Measurements from ENCODE around the gene GRIN1.
A peak's percentile ranks its signal among the peaks of the same experiment; 100 is the strongest.

GRIN1 gene

GRCh38 chr9:137127301-137128157, 11.4 kb upstream of the GRIN1 start:
- Histone ChIP-seq H3K27ac (replicated peaks; ENCODE audit: low read length) (no peak overlapping the region), H2BK15ac (ENCODE audit: low read length) (no peak overlapping the region), H2BK12ac (ENCODE audit: low read length) (no peak overlapping the region), H4K8ac (ENCODE audit: low read depth, low read length) (no peak overlapping the region), H3K27me3 (ENCODE audit: control insufficient read depth in 3 of 3, insufficient read depth in 3 of 3, low read depth in 1 of 3, low read length in 3 of 3) (peaks cover 0 to 6% (median 2%) of the 10 kb centered on the region in 3 experiments), H2AK5ac (ENCODE audit: low read depth, low read length) (no peak overlapping the region), H3K4ac (ENCODE audit: low read length) (no peak overlapping the region), H2AFZ (ENCODE audit: low read length) (no peak overlapping the region), H3K4me3 (ENCODE audit: low read length in 2 of 2) (peak overlapping the region in 1 of 2 donors; percentile 93), H3K14ac (ENCODE audit: low read length) (no peak overlapping the region), H3K9ac (ENCODE audit: low read depth, low read length, poor library complexity) (no peak overlapping the region), H3K18ac (ENCODE audit: low read length) (no peak overlapping the region), H2BK120ac (ENCODE audit: low read depth, low read length) (no peak overlapping the region), H4K91ac (ENCODE audit: low read depth, low read length, poor library complexity) (no peak overlapping the region), H2BK5ac (ENCODE audit: low read length) (no peak overlapping the region), H3K4me1 (ENCODE audit: control insufficient read depth in 2 of 2, insufficient read depth in 1 of 2, low read depth in 1 of 2, low read length in 2 of 2) (peaks cover 6 to 15% of the 10 kb centered on the region in 2 donors), H3K4me2 (ENCODE audit: insufficient read depth, low read length, poor library complexity, severe bottlenecking) (no peak overlapping the region), H3K36me3 (replicated peaks in 1 of 2; ENCODE audit: control insufficient read depth in 2 of 2, insufficient read depth in 2 of 2, low read length in 2 of 2) (no peaks in the 10 kb centered on the region), H3K79me1 (ENCODE audit: low read depth, low read length) (peaks cover 6% of the 10 kb centered on the region), H3K23ac (ENCODE audit: low read depth, low read length, poor library complexity) (peak overlapping the region; percentile 4), H3K9me3 (replicated peaks in 1 of 2; ENCODE audit: control insufficient read depth in 2 of 2, insufficient read depth in 1 of 2, low read depth in 1 of 2, low read length in 2 of 2) (no peaks in the 10 kb centered on the region)
- no peak for DNase-seq (ENCODE audit: low spot score)
- no CpG with 5 or more reads among the region's 24 CpGs for WGBS, 2 donors (ENCODE audit: extremely low coverage in 2 of 2, insufficient read length in 2 of 2, insufficient replicate concordance in 1 of 2)

- no peak overlapping the region for H3K4ac ChIP-seq (ENCODE audit: low read length)
- no peak for DNase-seq (ENCODE audit: low spot score)
- H2AFZ ChIP-seq (ENCODE audit: low read length): no peak overlapping the region
- peaks cover 6 to 15% of the 10 kb centered on the region in 2 donors for H3K4me1 ChIP-seq (ENCODE audit: control insufficient read depth in 2 of 2, insufficient read depth in 1 of 2, low read depth in 1 of 2, low read length in 2 of 2)
- H4K91ac ChIP-seq (ENCODE audit: low read depth, low read length, poor library complexity): no peak overlapping the region
- no peaks in the 10 kb centered on the region for H3K36me3 ChIP-seq (replicated peaks in 1 of 2; ENCODE audit: control insufficient read depth in 2 of 2, insufficient read depth in 2 of 2, low read length in 2 of 2)
- peak overlapping the region; percentile 97 for H2AK5ac ChIP-seq (ENCODE audit: low read depth, low read length)
- no CpG with 5 or more reads among the region's 19 CpGs for WGBS, 2 donors (ENCODE audit: extremely low coverage in 2 of 2, insufficient read length in 2 of 2, insufficient replicate concordance in 1 of 2)
- no peak overlapping the region for H2BK5ac ChIP-seq (ENCODE audit: low read length)
- no peak overlapping the region for H2BK15ac ChIP-seq (ENCODE audit: low read length)
- H3K23ac ChIP-seq (ENCODE audit: low read depth, low read length, poor library complexity): peak overlapping the region; percentile 4
- H2BK12ac ChIP-seq (ENCODE audit: low read length): no peak overlapping the region
- no peak overlapping the region for H3K9ac ChIP-seq (ENCODE audit: low read depth, low read length, poor library complexity)
- peak overlapping the region; percentile 81 for H3K4me2 ChIP-seq (ENCODE audit: insufficient read depth, low read length, poor library complexity, severe bottlenecking)
- peaks cover 0 to 6% (median 2%) of the 10 kb centered on the region in 3 experiments for H3K27me3 ChIP-seq (ENCODE audit: control insufficient read depth in 3 of 3, insufficient read depth in 3 of 3, low read depth in 1 of 3, low read length in 3 of 3)
- no peak overlapping the region for H3K18ac ChIP-seq (ENCODE audit: low read length)
- H4K8ac ChIP-seq (ENCODE audit: low read depth, low read length): peak overlapping the region; percentile 67
- H3K9me3 ChIP-seq (replicated peaks in 1 of 2; ENCODE audit: control insufficient read depth in 2 of 2, insufficient read depth in 1 of 2, low read depth in 1 of 2, low read length in 2 of 2): no peaks in the 10 kb centered on the region
- H3K79me1 ChIP-seq (ENCODE audit: low read depth, low read length): peaks cover 6% of the 10 kb centered on the region
- H3K4me3 ChIP-seq (ENCODE audit: low read length in 2 of 2): peak overlapping the region in 1 of 2 donors; percentile 93
- no peak overlapping the region for H3K14ac ChIP-seq (ENCODE audit: low read length)
- no peak overlapping the region for H2BK120ac ChIP-seq (ENCODE audit: low read depth, low read length)
- no peak overlapping the region for H3K27ac ChIP-seq (replicated peaks; ENCODE audit: low read length)
These were observed 10.6 kb upstream of the GRIN1 start for GRCh38 chr9:137128158-137128861.

GRCh38 chr9:137128862-137129455, 10.0 kb upstream of the GRIN1 start:
- H3K27me3 ChIP-seq (ENCODE audit: control insufficient read depth in 3 of 3, insufficient read depth in 3 of 3, low read depth in 1 of 3, low read length in 3 of 3): peaks cover 0 to 6% (median 2%) of the 10 kb centered on the region in 3 experiments
- peak overlapping the region; percentile 56 for H4K91ac ChIP-seq (ENCODE audit: low read depth, low read length, poor library complexity)
- H3K27ac ChIP-seq (replicated peaks; ENCODE audit: low read length): no peak overlapping the region
- no peak overlapping the region for H2BK15ac ChIP-seq (ENCODE audit: low read length)
- peaks cover 6 to 15% of the 10 kb centered on the region in 2 donors for H3K4me1 ChIP-seq (ENCODE audit: control insufficient read depth in 2 of 2, insufficient read depth in 1 of 2, low read depth in 1 of 2, low read length in 2 of 2)
- peak overlapping the region; percentile 99 for H3K9ac ChIP-seq (ENCODE audit: low read depth, low read length, poor library complexity)
- H3K23ac ChIP-seq (ENCODE audit: low read depth, low read length, poor library complexity): peak overlapping the region; percentile 98
- no CpG with 5 or more reads among the region's 37 CpGs for WGBS, 2 donors (ENCODE audit: extremely low coverage in 2 of 2, insufficient read length in 2 of 2, insufficient replicate concordance in 1 of 2)
- peak overlapping the region; percentile 67 for H4K8ac ChIP-seq (ENCODE audit: low read depth, low read length)
- H2AFZ ChIP-seq (ENCODE audit: low read length): peak overlapping the region; percentile 98
- peak overlapping the region; percentile 90 for H2BK5ac ChIP-seq (ENCODE audit: low read length)
- no peaks in the 10 kb centered on the region for H3K9me3 ChIP-seq (replicated peaks in 1 of 2; ENCODE audit: control insufficient read depth in 2 of 2, insufficient read depth in 1 of 2, low read depth in 1 of 2, low read length in 2 of 2)
- peak overlapping the region; percentile 91 to 93 for H3K4me3 ChIP-seq (ENCODE audit: low read length in 2 of 2)
- peaks cover 6% of the 10 kb centered on the region for H3K79me1 ChIP-seq (ENCODE audit: low read depth, low read length)
- no peaks in the 10 kb centered on the region for H3K36me3 ChIP-seq (replicated peaks in 1 of 2; ENCODE audit: control insufficient read depth in 2 of 2, insufficient read depth in 2 of 2, low read length in 2 of 2)
- peak overlapping the region; percentile 97 for H2AK5ac ChIP-seq (ENCODE audit: low read depth, low read length)
- H2BK12ac ChIP-seq (ENCODE audit: low read length): no peak overlapping the region
- no peak for DNase-seq (ENCODE audit: low spot score)
- peak overlapping the region; percentile 72 for H3K14ac ChIP-seq (ENCODE audit: low read length)
- H3K4me2 ChIP-seq (ENCODE audit: insufficient read depth, low read length, poor library complexity, severe bottlenecking): peak overlapping the region; percentile 81
- H3K4ac ChIP-seq (ENCODE audit: low read length): peak overlapping the region; percentile 93
- no peak overlapping the region for H2BK120ac ChIP-seq (ENCODE audit: low read depth, low read length)
- peak overlapping the region; percentile 91 for H3K18ac ChIP-seq (ENCODE audit: low read length)

Measured in neuronal stem cell (in vitro differentiated cells).